ENCODE measurements around the gene EXOC4.

- TF ChIP-seq, protein P1, sequence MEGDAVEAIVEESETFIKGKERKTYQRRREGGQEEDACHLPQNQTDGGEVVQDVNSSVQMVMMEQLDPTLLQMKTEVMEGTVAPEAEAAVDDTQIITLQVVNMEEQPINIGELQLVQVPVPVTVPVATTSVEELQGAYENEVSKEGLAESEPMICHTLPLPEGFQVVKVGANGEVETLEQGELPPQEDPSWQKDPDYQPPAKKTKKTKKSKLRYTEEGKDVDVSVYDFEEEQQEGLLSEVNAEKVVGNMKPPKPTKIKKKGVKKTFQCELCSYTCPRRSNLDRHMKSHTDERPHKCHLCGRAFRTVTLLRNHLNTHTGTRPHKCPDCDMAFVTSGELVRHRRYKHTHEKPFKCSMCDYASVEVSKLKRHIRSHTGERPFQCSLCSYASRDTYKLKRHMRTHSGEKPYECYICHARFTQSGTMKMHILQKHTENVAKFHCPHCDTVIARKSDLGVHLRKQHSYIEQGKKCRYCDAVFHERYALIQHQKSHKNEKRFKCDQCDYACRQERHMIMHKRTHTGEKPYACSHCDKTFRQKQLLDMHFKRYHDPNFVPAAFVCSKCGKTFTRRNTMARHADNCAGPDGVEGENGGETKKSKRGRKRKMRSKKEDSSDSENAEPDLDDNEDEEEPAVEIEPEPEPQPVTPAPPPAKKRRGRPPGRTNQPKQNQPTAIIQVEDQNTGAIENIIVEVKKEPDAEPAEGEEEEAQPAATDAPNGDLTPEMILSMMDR (IDR thresholded peaks at IDR 0.05) = no peak
- TF ChIP-seq POLR2A (IDR thresholded peaks at IDR 0.05) = no peak
Observed at GRCh38 chr7:133828906-133829305, 576.0 kb downstream of the EXOC4 start.
